HG03575 (cell line): ENCODE data around the gene METTL2B.
"Not testable (repeated sequence)": the region's sequence is repeated elsewhere in the genome, so short reads cannot be mapped to it uniquely, and the experiment has no call there.

Experiments used
- ATAC-seq: cut with Tn5 transposase; IDR thresholded peaks from one replicate; pipeline ENCODE4 v1.9.1; 2021; ENCODE audit not compliant: unreplicated experiment, insufficient number of reproducible peaks, low FRiP score; ENCODE audit errors: extremely low read depth

METTL2B gene

GRCh38 chr7:128511692-128512091, 35.1 kb downstream of the METTL2B start:
- ATAC-seq: not testable (repeated sequence)

- ATAC-seq: not testable (repeated sequence)
These were observed 38.7 kb downstream of the METTL2B start for GRCh38 chr7:128515232-128515631.

GRCh38 chr7:128517023-128517422, 40.5 kb downstream of the METTL2B start:
- ATAC-seq: not testable (repeated sequence)

- not testable (repeated sequence) for ATAC-seq
These were observed 46.8 kb downstream of the METTL2B start for GRCh38 chr7:128523226-128523931.

- ATAC-seq: not testable (repeated sequence)
These were observed 47.5 kb downstream of the METTL2B start for GRCh38 chr7:128523932-128524524.

GRCh38 chr7:128525584-128525983, 49.0 kb downstream of the METTL2B start:
- not testable (repeated sequence) for ATAC-seq

GRCh38 chr7:128526062-128526466, 49.5 kb downstream of the METTL2B start:
- ATAC-seq: not testable (repeated sequence)

GRCh38 chr7:128529191-128529590, 52.6 kb downstream of the METTL2B start:
- not testable (repeated sequence) for ATAC-seq

- not testable (repeated sequence) for ATAC-seq
These were observed 53.7 kb downstream of the METTL2B start for GRCh38 chr7:128530121-128530854.

- no peak for ATAC-seq
These were observed 54.2 kb downstream of the METTL2B start for GRCh38 chr7:128530855-128531104.

- ATAC-seq: not testable (repeated sequence)
These were observed 54.8 kb downstream of the METTL2B start for GRCh38 chr7:128531105-128531954.

- ATAC-seq: not testable (repeated sequence)
These were observed 55.5 kb downstream of the METTL2B start for GRCh38 chr7:128531955-128532478.

- not testable (repeated sequence) for ATAC-seq
These were observed 56.4 kb downstream of the METTL2B start for GRCh38 chr7:128532956-128533355.

GRCh38 chr7:128537410-128537809, 60.9 kb downstream of the METTL2B start:
- ATAC-seq: not testable (repeated sequence)

- ATAC-seq: not testable (repeated sequence)
These were observed 66.0 kb downstream of the METTL2B start for GRCh38 chr7:128542530-128542929.

- not testable (repeated sequence) for ATAC-seq
These were observed 66.8 kb downstream of the METTL2B start for GRCh38 chr7:128543300-128543699.

GRCh38 chr7:128546319-128546851, 69.8 kb downstream of the METTL2B start:
- ATAC-seq: not testable (repeated sequence)

GRCh38 chr7:128550920-128551319, 74.4 kb downstream of the METTL2B start:
- ATAC-seq: no peak

- not testable (repeated sequence) for ATAC-seq
These were observed 77.8 kb downstream of the METTL2B start for GRCh38 chr7:128554394-128554793.
